Neural cell (in vitro differentiated cells): ENCODE data around the gene TTLL5. TPM values are rescaled to one million over a fixed set of nuclear protein-coding genes. Genes with fewer than 3 reads are reported as not detected.

Experiments used
- H2AFZ ChIP-seq: fragments of 200-600, 300-800 bp; sonication (generic), shearing (Covaris generic); 2 replicates; pipeline ENCODE4 v1.6.0; 2014; ENCODE audit warnings: low read depth, mild to moderate bottlenecking, antibody characterized with exemption, low read length, moderate library complexity
- H3F3A ChIP-seq: fragments of 200-600 bp; shearing (Covaris generic); 2 replicates; pipeline ENCODE4 v1.6.1; 2016; ENCODE audit warnings: mild to moderate bottlenecking, moderate library complexity, mixed read lengths, antibody characterized with exemption, low read length; ENCODE audit not compliant: insufficient read depth, poor library complexity, severe bottlenecking
- H3K27ac ChIP-seq: fragments of 200-600, 300-800 bp; sonication (generic), shearing (Covaris generic); 2 replicates; pipeline ENCODE4 v1.5.1; 2014; ENCODE audit warnings: mild to moderate bottlenecking, low read length, moderate library complexity
- H3K27me3 ChIP-seq: fragments of 300-800, 200-600 bp; sonication (generic), shearing (Covaris generic); 2 replicates; pipeline ENCODE4 v1.6.0; 2014; ENCODE audit warnings: mild to moderate bottlenecking, low read depth, low read length, moderate library complexity; ENCODE audit not compliant: insufficient read depth
- H3K36me3 ChIP-seq: fragments of 300-800, 200-600 bp; sonication (generic), shearing (Covaris generic); 2 replicates; pipeline ENCODE4 v1.5.1; 2014; ENCODE audit warnings: mild to moderate bottlenecking, antibody characterized with exemption, low read length, moderate library complexity; ENCODE audit not compliant: insufficient read depth
- H3K4me2 ChIP-seq: fragments of 300-800, 200-600 bp; sonication (generic), shearing (Covaris generic); 2 replicates; pipeline ENCODE4 v1.6.0; 2014; ENCODE audit warnings: mild to moderate bottlenecking, low read length
- H3K4me3 ChIP-seq: fragments of 300-800, 200-600 bp; sonication (generic), shearing (Covaris generic); 2 replicates; pipeline ENCODE4 v1.5.1; 2014; ENCODE audit warnings: mild to moderate bottlenecking, low read length, moderate library complexity
- H3K79me2 ChIP-seq: fragments of 200-600 bp; shearing (Covaris generic); replicated peaks from 2 replicates; pipeline ENCODE4 v1.6.0; 2014; ENCODE audit warnings: mild to moderate bottlenecking, low read length, moderate library complexity; ENCODE audit not compliant: insufficient read depth
- H3K9ac ChIP-seq: fragments of 300-800, 200-600 bp; sonication (generic), shearing (Covaris generic); 2 replicates; pipeline ENCODE4 v1.6.1; 2016; ENCODE audit warnings: mild to moderate bottlenecking, low read length, mixed read lengths
- H3K9me2 ChIP-seq: fragments of 200-600 bp; shearing (Covaris generic); 2 replicates; pipeline ENCODE4 v1.6.1; 2016; ENCODE audit warnings: mild to moderate bottlenecking, low read length, mixed read lengths; ENCODE audit not compliant: insufficient read depth
- H3K9me3 ChIP-seq: fragments of 200-600, 300-800 bp; sonication (generic), shearing (Covaris generic); 2 replicates; pipeline ENCODE4 v1.6.1; 2016; ENCODE audit warnings: mild to moderate bottlenecking, mixed run types, low read length, moderate library complexity, mixed read lengths
- H4K20me1 ChIP-seq: fragments of 200-600 bp; shearing (Covaris generic); 2 replicates; pipeline ENCODE4 v1.6.1; 2016; ENCODE audit warnings: mild to moderate bottlenecking, mixed run types; ENCODE audit not compliant: insufficient read depth
- CTCF ChIP-seq: fragments of 450-650 bp; IDR thresholded peaks from 2 replicates; pipeline ENCODE4 v1.5.1; 2014; ENCODE audit warnings: antibody characterized with exemption, mild to moderate bottlenecking, moderate library complexity; ENCODE audit not compliant: poor library complexity, severe bottlenecking
- EP300 ChIP-seq: fragments of 450-650 bp; conservative IDR thresholded peaks from 2 replicates; pipeline ENCODE4 v1.6.1; 2014; ENCODE audit warnings: antibody characterized with exemption, mild to moderate bottlenecking, moderate library complexity; ENCODE audit not compliant: poor library complexity, severe bottlenecking
- EZH2 ChIP-seq: fragments of 200-600, 300-800 bp; shearing (Covaris generic), sonication (generic); IDR thresholded peaks from 2 replicates; pipeline ENCODE4 v1.6.1; 2014; ENCODE audit warnings: antibody characterized with exemption, low read length, borderline replicate concordance, mild to moderate bottlenecking; ENCODE audit not compliant: insufficient read depth, poor library complexity, severe bottlenecking
- MXI1 ChIP-seq: fragments of 450-650 bp; conservative IDR thresholded peaks from 2 replicates; pipeline ENCODE4 v1.6.1; 2014; ENCODE audit warnings: antibody characterized with exemption, mild to moderate bottlenecking; ENCODE audit not compliant: poor library complexity, severe bottlenecking
- POLR2AphosphoS5 ChIP-seq: IDR thresholded peaks from 2 replicates; pipeline ENCODE4 v1.6.1; 2012
- RAD21 ChIP-seq: fragments of 450-650 bp; conservative IDR thresholded peaks from 2 replicates; pipeline ENCODE4 v1.6.1; 2014; ENCODE audit warnings: antibody characterized with exemption, mild to moderate bottlenecking, moderate library complexity
- REST ChIP-seq: IDR thresholded peaks from 2 replicates; pipeline ENCODE4 v1.6.1; 2012; ENCODE audit warnings: borderline replicate concordance
- SMC3 ChIP-seq: fragments of 450-650 bp; conservative IDR thresholded peaks from 2 replicates; pipeline ENCODE4 v1.6.1; 2014; ENCODE audit warnings: antibody characterized with exemption, mild to moderate bottlenecking, moderate library complexity; ENCODE audit not compliant: poor library complexity
- TAF1 ChIP-seq: IDR thresholded peaks from 2 replicates; pipeline ENCODE4 v1.6.1; 2012; ENCODE audit warnings: low read depth
- polyA minus RNA-seq: library from RNA; depleted of rRNA, polyadenylated mRNA; stranded (reverse); fragments of >200 nt; gene quantifications from 2 replicates; pipeline ENCODE4 v1.2.3, GENCODE V29; 2014
- polyA plus RNA-seq: library from polyadenylated mRNA; depleted of rRNA; stranded (reverse); fragments of >200 nt; gene quantifications from 2 replicates; pipeline ENCODE4 v1.2.3, GENCODE V29; 2014

The TTLL5 gene
- polyA plus RNA-seq (8.2 and 12.5 TPM in 2 replicates), polyA minus RNA-seq (31.4 and 38.4 TPM in 2 replicates)

GRCh38 chr14:75660630-75661498 lies at the start of gene TTLL5, which contains the start of gene ERG28:
TTLL5 (plus strand) TSS chr14:75661246; CDS start chr14:75663150, 1,904 bp downstream.
ERG28 (minus strand) TSS chr14:75660876; CDS start chr14:75657502, 3,374 bp downstream.
- H4K20me1 ChIP-seq, result no peaks in the 10 kb centered on the region
- no peaks in the 10 kb centered on the region for H3K9me3 ChIP-seq
- no peaks in the 10 kb centered on the region for H3K36me3 ChIP-seq
- H3K4me2 ChIP-seq, result peak within 1 kb of the TSS; percentile 26
- no peaks in the 10 kb centered on the region for H3K27me3 ChIP-seq
- peak within 1 kb of the TSS; percentile 91 for H2AFZ ChIP-seq
- peak; percentile 44 for TF ChIP-seq EP300
- TF ChIP-seq RAD21, result peak; percentile 25
- TF ChIP-seq MXI1, result peak; percentile 86
- TF ChIP-seq POLR2AphosphoS5, result peak; percentile 95
- TF ChIP-seq EZH2, result no peak
- peak; percentile 92 for TF ChIP-seq REST
- TF ChIP-seq CTCF, result no peak
- no peak for TF ChIP-seq SMC3
- peaks cover 27% of the 10 kb centered on the region for H3K79me2 ChIP-seq
- H3K9me2 ChIP-seq, result no peaks in the 10 kb centered on the region
- no peaks in the 10 kb centered on the region for H3F3A ChIP-seq
- H3K4me3 ChIP-seq, result peak within 1 kb of the TSS; percentile 85
- H3K27ac ChIP-seq, result peak within 1 kb of the TSS; percentile 84
- peak within 1 kb of the TSS; percentile 76 for H3K9ac ChIP-seq

- H3K27me3 ChIP-seq, result no peaks in the 10 kb centered on the region
- H3K4me3 ChIP-seq, result no peak overlapping the region
- no peaks in the 10 kb centered on the region for H3K9me2 ChIP-seq
- H3K27ac ChIP-seq, result no peak overlapping the region
- TF ChIP-seq RAD21 (no peak), MXI1 (no peak), TAF1 (no peak), REST (no peak), SMC3 (no peak), EP300 (no peak), EZH2 (no peak), POLR2AphosphoS5 (no peak), CTCF (no peak)
- no peak overlapping the region for H3K9ac ChIP-seq
- no peaks in the 10 kb centered on the region for H3K79me2 ChIP-seq
- no peak overlapping the region for H3K4me2 ChIP-seq
- no peaks in the 10 kb centered on the region for H3K9me3 ChIP-seq
- no peaks in the 10 kb centered on the region for H3K36me3 ChIP-seq
- no peak overlapping the region for H2AFZ ChIP-seq
- no peaks in the 10 kb centered on the region for H4K20me1 ChIP-seq
- no peaks in the 10 kb centered on the region for H3F3A ChIP-seq
Measured at GRCh38 chr14:75612157-75612556, 48.9 kb upstream of the TTLL5 start.
